ENCODE data around the gene SREBF1.

The SREBF1 gene

DNA sequence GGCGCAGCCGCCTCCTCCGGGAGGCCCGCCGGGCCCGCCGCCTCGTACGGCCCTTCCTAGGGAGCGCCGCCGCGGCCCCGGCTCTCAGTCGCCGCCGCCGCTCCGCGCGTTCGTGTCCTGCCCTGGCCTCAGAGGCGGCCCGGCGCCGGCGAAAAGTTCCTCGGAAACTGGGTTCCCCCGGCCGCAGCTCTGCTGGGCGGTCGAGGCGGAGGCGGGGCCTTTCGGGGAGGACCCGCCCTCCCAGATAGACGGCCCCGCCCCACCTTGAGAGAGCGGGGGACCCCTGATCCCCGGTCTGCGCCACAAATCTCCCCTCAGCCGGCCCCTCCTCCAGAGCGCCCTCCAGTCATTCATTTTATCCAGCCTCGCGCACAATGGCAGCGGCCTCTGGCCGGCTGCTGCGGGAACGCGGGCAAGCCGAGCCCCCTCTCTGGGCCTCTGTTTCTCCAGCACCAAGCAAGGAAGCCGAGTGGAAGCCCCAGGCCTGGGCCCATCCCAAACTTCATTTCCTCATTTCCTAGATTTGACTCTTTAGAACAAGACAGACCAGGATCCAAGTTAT, at the start of gene SREBF1:
Gene SREBF1 (minus strand): TSS at position 169 of the 562 bp plus-strand sequence. CDS start 169 bp downstream, outside the sequence.
- DNase-seq (ENCODE audit: low read depth, low spot score): peak; percentile 25

DNA sequence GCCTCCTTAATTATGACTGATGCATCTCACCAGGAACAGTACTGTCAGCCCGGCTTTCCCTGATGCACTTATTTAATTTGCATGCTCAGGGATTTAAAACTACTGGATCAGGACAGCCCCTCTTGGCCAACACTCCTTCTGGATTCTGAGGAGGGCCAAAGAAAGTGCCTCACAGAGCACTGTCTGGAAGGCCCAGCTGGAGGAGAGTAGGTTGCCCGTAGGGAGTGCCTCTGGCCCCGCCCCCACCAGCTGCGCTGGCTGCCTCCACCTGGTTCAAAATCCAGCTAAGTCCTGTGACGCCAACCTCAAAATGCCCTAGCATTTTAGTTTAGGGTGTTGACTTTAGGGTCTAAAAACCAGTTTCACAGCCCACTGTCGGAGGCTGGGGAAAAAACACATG, 49.4 kb upstream of the SREBF1 start:
- no peak for DNase-seq (ENCODE audit: low read depth, low spot score)

DNA sequence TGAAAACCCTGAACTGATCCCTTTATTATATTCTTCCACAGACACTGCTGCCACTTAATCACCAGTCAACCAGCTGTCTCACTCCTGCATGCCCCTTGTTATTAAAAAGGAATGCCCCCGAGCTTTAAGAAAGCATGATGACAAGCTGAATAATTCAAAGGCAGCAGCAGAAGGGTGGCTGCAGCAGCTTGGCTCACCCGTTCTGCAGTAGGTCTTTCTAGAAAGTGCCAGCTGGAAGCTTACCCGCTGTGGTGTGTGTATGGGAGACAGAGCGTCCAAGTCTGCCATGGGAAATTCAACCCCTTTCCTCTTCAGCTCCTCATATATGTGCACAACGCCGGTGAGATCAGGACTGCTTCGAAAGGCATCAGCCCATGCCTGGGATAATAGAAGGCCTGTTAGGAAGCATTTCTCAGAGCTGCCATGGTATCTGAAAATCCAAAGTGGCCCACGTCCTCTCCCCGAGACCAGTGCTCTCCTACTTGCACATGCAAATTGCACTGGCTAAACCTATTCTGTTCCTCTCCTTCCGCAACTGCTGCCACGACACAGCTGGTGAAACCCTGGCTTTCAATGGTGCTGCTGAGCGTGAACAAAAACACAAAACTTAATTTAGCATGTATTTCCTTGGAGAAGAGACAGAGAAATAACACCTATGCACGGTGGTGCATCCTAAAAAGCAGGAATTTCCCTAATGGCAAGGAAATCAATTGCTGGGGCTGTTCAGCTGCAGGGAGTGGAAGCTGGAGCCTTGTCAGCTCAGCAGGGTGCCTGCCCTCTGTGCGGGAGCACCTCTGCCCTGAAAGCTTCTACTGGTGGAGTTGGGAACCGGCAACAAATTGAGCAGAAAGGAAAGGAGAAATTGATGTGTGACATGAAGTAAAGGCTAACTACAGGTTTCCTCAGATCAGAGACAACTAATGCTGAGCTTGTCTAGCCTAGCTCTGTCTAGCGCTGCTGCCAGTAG, 47.9 kb upstream of the SREBF1 start:
- no peak for DNase-seq (ENCODE audit: low read depth, low spot score)

DNA sequence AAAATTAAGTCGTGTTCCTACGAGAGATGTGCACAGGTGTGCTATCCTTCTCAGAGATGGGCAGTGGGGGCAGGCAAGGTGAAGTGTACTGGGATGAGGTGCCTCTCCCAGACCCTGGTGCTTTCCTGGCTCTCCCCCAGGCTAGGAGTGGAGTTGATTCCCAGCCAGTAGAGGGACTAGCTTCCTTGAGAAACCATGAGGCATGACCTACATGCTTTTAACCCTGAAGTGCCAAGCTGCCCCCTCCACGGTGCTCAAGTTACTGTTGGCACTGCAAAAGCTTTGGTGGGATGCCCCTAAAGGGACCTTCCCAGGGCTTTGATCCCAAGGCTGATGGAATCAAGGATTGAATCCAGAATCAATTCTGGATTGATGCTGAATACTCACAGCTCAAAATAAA, 47.0 kb upstream of the SREBF1 start:
- DNase-seq (ENCODE audit: low read depth, low spot score): no peak

DNA sequence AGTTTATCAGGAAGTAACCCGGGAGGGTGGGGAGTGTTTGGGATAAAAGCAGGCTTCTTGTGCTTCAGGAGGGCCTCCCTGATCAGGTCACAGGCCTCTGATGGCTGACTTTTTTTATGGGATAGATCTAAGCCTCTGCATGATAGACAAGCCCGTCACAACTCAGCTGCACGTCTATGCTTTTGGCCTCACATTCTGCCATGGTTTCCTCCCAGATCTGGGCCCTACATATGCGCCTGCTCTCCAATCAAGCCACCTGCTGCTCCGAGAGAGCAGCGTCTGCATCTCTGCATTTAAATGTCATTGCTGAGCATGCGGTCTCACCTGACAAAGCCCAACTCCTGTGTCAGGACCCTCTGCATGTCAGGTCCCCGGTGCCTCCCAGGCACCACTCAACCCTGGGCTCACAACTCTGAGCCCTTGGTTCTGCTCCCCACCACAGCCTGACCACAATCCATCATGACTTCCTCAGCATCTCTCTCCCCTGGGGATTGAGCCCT, 45.3 kb upstream of the SREBF1 start:
- DNase-seq (ENCODE audit: low read depth, low spot score): no peak

DNA sequence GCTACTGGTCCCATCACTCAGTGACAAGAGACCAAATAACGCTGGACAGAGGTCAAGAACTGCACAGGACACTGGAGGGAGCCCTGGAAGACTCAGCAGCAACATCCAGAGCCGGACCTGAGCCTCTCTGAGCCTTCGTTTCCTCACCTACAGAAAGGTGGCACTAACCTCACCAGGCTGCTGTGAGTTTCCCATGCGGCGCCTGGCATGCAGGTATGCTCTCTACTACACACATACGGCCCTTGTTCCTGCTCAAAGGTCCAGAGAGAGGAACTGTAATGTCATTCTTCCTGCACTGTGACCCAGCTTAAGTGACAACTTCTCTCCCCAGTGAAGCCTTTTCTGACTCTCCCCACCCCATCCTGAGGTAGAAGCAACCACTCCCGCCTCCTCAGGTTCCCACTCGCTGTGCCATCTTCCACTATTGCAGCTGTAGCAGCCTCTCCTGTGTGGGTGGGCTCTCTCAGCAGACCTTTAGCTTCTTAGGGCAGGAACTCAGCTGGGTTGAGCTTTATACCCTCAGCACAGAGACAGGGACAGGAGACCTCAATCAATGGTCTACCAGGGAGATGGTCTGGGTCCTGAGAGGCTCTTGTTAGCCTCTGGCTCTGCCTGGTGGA, 43.9 kb upstream of the SREBF1 start:
- DNase-seq (ENCODE audit: low read depth, low spot score): no peak

DNA sequence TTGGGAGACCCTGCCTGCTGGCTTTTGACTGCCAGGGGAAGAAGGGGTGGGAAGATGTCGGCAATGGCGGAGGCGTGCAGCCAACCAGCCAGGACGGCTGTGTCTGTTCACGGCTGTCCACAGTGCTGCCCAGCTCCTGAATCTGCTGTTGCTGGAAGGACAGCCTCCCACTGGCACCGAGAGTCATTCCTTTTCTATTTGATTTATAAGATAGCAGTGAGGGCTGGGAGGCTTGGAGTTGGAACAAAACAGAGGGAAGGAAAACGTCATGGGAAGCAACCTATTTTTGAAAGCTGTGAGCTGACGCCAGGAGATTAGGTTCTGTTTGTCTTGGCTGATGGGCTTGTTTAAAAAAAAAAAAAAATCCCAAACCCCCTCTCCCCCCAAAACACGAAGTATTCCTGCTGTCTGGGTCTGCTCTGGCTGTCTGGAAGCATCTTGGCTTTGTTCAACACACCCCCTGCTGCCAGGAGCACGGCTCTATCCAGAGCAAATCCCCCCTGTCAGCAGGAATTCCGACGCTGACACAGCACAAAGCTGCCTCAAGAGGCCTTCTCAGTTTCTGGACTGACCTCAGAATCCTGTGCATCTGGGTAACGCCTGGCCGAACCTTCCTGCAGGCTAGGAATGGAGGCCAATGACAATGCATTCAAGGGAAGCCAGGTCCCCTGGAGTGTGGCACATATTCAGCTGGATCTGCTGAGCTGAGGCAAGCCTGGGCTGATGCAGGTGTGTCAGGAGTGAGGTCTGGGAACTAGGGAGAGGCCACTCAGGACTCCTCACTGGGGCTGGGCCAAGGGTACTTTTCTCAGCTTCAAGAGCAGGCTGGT, 41.0 kb upstream of the SREBF1 start:
- DNase-seq (ENCODE audit: low read depth, low spot score): no peak

DNA sequence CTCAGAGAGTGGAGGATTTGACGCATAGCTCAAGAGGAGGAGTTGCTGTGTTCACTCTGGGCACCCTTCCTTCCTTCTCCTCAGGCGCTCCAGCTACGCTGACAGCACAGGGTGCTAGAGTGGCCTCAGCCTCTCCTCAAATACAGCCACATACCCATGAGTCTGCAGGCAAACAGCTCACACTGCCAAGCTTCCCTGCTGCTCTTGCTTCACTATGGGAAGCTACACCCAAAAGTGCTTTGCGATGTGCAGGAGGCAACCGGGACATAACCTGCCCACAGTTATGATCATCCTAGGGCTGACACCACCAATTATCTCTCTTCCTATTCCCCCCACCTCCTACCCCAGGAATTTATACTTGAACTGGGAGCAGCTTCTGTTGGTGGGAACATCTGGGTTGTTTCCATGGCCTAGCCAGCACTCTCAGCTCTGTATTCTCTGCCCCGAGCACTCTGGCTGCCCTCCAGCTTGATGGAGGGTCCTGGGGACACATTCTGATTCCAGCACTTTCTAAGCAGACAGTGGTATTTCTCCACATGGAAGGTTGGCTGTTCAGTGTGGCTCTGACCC, 40.3 kb upstream of the SREBF1 start:
- DNase-seq (ENCODE audit: low read depth, low spot score): no peak

DNA sequence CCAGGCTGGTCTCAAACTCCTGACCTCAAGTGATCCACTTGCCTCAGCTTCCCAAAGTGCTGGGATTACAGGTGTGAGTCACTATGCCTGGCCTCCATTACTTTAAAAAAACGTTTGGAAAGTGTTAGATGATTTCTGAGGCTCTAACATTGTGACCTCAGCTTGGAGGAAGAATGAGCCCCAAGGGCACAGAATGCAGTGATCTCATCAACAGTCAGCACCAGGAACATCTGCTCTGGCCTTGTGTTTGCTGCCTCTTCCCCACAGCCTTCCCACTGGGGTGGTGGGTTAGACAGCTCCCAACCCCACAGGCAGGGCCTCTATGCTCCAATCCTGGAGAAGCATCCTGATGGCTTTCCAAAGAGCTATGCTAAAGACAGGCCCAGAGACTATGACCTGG, 37.7 kb upstream of the SREBF1 start:
- DNase-seq (ENCODE audit: low read depth, low spot score): no peak

DNA sequence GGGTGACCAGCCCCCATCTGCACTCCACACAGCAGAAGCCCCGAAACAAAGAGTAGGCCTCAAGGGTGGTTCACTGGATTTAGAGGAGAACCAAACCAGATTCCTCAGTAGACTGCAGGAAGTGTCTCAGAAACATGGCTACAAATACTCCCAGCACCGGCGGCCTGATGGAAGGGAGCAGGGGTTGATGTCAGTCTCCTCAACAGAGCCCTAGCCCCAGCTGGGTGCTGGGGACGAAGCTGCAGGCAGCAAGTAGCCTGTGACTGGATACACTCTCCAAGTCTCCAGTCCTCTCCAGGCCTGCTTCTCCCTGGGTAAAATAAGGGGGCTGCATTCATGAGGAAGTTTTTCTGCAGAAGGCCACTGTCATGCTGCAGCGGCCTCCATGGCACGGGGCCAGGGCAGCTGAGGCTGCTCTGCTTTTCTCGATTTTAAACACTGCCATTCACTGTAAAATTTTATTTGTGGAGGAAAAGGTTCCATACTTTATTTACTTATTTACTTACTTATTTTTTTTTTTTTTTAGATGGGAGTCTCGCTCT, 36.7 kb upstream of the SREBF1 start:
- DNase-seq (ENCODE audit: low read depth, low spot score): no peak

DNA sequence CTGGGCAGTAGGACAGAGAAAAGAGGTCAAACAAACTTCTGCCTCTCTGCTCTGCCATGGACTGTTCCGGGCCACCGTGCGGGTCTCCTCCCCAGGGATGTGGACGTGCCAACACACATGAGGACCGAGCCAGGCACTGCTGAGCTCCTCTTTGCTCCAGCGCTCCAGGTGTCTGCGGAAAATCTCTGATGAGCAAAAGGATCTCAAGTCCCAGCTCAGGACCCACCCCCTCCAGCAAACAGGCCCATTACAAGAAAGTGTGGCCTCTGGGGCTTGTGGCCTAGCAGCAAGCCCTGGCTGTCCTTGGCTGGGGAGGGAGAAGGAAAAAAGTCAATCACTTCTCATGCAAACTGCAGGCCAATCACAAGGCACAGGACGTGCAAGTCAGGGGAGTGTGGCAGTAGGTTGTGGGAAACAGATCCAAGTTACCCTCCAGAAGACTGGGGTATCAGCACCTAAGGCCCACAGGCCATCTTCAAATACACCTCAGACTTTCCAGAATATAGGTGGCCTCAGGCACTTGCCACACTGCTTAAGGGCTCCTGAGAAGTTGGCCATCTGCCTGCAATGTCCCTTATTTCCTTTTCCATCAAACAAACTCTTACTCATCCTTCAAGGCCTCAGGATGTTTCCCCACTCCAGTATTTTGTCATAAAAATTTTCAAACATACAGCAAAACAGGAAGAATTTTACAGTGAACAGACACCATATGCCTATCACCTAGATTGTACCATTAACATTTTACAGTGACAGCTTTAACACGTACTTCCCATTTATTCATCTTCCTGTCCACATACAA, 36.0 kb upstream of the SREBF1 start:
- DNase-seq (ENCODE audit: low read depth, low spot score): no peak

DNA sequence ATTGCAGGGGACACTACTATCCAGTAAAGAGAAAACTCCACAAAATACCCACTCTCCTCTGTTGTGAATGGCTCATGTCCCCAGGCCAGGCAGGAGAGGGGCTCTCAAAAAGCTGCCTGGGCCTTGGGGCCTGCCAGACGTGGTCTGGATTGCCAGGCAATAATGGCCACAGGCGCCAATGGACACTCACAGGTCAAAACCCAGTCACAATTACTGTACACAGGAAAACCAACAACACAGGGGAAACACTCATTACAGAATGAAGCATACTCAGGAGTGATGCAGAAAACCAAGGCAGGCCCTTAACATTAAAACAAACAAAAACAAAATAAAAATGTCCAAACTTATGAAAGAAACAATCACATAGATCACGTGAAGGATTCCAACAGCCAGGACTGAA, 35.1 kb upstream of the SREBF1 start:
- no peak for DNase-seq (ENCODE audit: low read depth, low spot score)

DNA sequence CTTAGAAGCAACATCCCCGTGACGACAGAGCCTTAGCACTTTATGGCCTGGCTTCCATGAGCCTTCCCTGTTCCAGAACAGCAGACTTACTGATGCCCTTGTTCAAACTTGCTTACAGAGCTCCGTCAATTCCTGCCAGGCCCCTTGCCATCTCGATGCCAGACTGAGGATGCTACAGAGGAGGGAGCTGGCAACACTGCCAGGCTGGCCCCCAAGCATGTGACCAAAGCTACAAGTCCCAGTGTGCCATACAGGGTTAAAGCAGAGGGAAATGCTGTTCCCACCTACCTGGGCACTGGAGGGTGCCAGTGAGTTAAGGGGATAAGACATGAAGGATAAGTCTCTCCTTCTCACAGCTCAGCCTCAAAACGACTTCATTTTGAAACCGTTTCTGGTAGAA, 33.5 kb upstream of the SREBF1 start:
- no peak for DNase-seq (ENCODE audit: low read depth, low spot score)

DNA sequence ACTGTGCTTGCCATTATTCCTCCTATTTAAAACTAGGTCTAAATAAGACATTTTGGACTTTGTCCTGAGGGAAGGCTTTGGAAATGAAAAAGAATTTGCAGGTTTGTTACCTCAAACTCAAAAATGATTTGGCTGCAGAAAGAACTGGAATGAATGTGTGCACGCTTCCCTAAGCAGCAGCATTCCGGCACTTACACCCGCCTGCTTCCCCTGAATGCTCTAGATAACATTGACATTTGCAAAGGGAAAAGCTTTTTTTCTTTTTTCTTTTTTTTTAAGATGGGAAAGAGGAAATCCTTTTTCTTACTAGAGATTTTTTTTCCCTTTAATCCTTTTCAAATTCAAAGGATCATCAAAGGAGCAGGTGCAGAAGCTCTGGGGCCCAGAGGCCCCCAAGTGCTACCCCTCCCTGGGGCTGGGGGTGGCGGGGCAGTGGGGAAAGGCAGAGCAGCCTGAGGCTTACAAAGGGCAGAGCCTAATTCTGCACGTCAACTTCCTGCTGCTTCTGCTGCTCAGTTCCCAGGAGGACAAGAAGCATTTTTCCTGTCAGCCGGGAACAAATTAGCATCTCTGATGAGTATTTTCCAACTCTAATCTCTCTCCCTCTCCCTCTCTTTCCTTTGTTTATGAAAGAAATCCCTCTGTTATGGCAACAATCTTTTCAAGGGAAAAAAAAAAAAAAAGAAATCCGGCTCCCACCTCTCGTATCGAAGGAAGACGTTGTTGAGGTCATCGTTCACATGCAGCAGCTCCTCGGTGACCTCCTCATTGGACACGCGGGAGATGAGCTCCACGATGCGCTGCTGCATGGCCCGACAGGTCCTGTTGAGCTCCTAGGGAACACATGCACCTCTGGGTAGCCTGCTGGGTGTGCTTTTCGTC, 32.1 kb upstream of the SREBF1 start:
- no peak for DNase-seq (ENCODE audit: low read depth, low spot score)

DNA sequence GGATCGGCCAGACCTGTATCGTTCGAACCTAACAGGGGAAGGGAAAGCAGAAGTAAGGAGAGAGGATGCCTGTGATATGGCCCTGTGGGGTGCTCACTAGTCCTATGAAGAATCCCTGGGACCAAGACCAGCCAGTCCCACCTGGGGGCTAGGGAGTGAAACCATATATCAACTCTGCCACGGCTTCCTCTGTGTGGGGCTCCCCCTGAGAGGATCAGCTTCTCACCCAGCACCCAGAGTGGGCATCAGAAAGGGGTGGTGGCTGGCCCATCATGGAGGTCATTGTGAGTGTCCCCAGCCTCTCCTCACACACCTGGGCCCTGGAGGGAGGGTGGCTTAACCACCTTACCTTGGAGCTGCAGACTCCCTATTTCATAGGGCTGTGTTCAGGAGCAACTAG, 30.1 kb upstream of the SREBF1 start:
- DNase-seq (ENCODE audit: low read depth, low spot score): no peak

DNA sequence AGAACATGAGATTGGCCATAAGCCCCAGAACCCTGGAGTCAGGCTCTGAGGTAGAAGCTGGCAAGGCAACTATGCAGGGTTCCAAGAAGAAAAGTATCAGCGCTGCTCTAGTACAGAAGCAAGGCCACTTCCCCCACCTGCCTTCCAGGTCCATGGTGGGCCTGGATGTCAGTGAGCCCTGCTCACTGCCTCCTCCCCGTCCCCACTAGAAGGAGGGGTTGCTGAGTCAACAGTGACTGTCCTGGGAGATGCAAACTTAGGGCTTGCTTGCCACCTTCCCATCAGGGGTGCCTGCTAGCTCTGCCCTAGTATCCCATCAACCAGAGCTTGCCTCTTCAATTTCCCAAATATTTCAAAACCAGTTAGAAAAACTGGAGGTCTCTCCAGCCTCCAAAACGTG, 29.6 kb upstream of the SREBF1 start:
- no peak for DNase-seq (ENCODE audit: low read depth, low spot score)

DNA sequence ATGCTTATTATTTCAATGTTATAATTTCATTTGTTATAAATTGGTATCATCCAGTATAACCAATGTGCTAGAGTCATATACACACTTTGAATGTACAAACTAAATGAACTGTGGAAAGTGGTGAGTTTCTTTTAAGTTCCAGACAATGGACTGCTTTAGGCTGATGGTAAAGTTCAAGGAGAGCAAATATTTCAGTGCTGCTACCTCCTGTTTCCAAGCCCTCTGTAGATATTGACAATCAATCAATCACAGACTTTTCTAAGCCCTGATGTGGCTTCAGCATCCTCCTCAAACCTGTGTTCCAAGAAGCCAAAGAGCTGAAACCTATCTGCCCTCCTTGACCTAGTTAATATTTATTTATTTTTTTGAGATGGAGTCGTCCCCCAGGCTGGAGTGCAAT, 28.2 kb upstream of the SREBF1 start:
- no peak for DNase-seq (ENCODE audit: low read depth, low spot score)

DNA sequence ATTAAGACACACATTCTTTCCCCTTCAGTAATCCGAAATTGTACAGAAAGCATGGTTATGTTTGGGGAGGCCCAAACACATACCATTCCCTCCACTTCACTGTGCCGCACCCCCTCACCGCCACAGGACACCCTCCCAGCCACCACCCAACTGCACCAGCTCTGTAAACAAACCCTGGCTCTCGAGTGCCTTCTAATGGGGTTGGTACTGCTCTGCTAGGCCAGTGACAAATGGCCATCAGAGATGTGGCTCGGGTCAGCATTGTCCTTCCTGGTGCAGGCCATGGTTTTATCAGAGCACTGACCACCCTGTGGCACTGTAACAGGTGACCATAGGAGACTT, 24.0 kb upstream of the SREBF1 start:
- DNase-seq (ENCODE audit: low read depth, low spot score): no peak
